Spleen (tissue), 7 donors: ENCODE results near the gene WRAP73.

Experiments used
- CTCF ChIP-seq, 11 experiments: fragments of 200-600 bp in 7 of 11; fragments of 450-650 bp in 4 of 11; sonication (generic) in 4 of 11; IDR thresholded peaks in 8 of 11; conservative IDR thresholded peaks in 3 of 11; 1 replicate in 7 of 11; 2 replicates in 4 of 11; pipeline versions ENCODE4 v1.4.0 to v1.8.0; 2016 to 2021; ENCODE audit warnings: antibody characterized with exemption in 11 of 11, inconsistent platforms in 4 of 11, mild to moderate bottlenecking in 1 of 11
- POLR2A ChIP-seq, 3 donors: fragments of 450-650 bp; IDR thresholded peaks; one replicate each; pipeline ENCODE4 v1.5.1; 2017; ENCODE audit warnings: antibody characterized with exemption in 3 of 3, mild to moderate bottlenecking in 1 of 3
- POLR2AphosphoS5 ChIP-seq, 3 donors: sonication (generic); formaldehyde crosslinking; IDR thresholded peaks; one replicate each; pipeline ENCODE4 v1.5.1; 2017; ENCODE audit warnings: antibody characterized with exemption in 3 of 3
- donor health status: DM: no; HTN: no; CAD: no; lungs with moderate emphysema.
- donor health status: DM: no; HTN: no; CAD: no.
- donor health status: DM: no; HTN: no; CAD: no.

- no peak for TF ChIP-seq POLR2A (IDR thresholded peaks at IDR 0.05)
- TF ChIP-seq CTCF (IDR thresholded peaks at IDR 0.05 in 8 of 11, conservative IDR thresholded peaks at IDR 0.05 in 3 of 11): no peak
- TF ChIP-seq POLR2AphosphoS5 (IDR thresholded peaks at IDR 0.05): no peak
Measured at GRCh38 chr1:3657096-3657475, 7.2 kb upstream of the WRAP73 start.
